GM12878 (cell line): ENCODE results near the gene XPO1.

Experiments used
- CHD2 ChIP-seq: IDR thresholded peaks from 2 replicates; pipeline ENCODE4 v1.6.1; 2011; ENCODE audit warnings: low read depth, low read length, improper control_type of control experiment, borderline replicate concordance
- CREM ChIP-seq: IDR thresholded peaks from 2 replicates; pipeline ENCODE4 v1.6.1; 2014; ENCODE audit warnings: antibody characterized with exemption, low read depth
- EZH2 ChIP-seq: IDR thresholded peaks from 2 replicates; pipeline ENCODE4 v1.6.1; 2012; ENCODE audit warnings: low read depth, mild to moderate bottlenecking, control low read depth, inconsistent platforms, low read length, borderline replicate concordance; ENCODE audit not compliant: control insufficient read depth
- RAD21 ChIP-seq: IDR thresholded peaks from 2 replicates; pipeline ENCODE4 v1.6.1; 2011; ENCODE audit warnings: mild to moderate bottlenecking, low read depth, low read length, moderate library complexity; ENCODE audit not compliant: insufficient read depth
- SMC3 ChIP-seq: IDR thresholded peaks from 2 replicates; pipeline ENCODE4 v1.6.1; 2011; ENCODE audit warnings: low read length, improper control_type of control experiment, borderline replicate concordance
- SUPT20H ChIP-seq: IDR thresholded peaks from 2 replicates; pipeline ENCODE4 v1.6.1; 2011; ENCODE audit warnings: low read depth, mild to moderate bottlenecking, low read length, moderate library complexity, borderline replicate concordance; ENCODE audit not compliant: control insufficient read depth
- SUZ12 ChIP-seq: fragments of 200-600 bp; sonication (generic); IDR thresholded peaks from one replicate; pipeline ENCODE4 v1.6.1; 2018; ENCODE audit warnings: antibody characterized with exemption, mild to moderate bottlenecking; ENCODE audit not compliant: unreplicated experiment
- TAF1 ChIP-seq: IDR thresholded peaks from 2 replicates; pipeline ENCODE4 v1.6.1; 2011; ENCODE audit warnings: mild to moderate bottlenecking, low read depth, low read length, borderline replicate concordance
- TARDBP ChIP-seq: IDR thresholded peaks from 2 replicates; pipeline ENCODE4 v1.6.1; 2016; ENCODE audit warnings: borderline replicate concordance
- ZNF24 ChIP-seq: fragments of 450-650 bp; IDR thresholded peaks from 2 replicates; pipeline ENCODE4 v1.6.1; 2017; ENCODE audit warnings: antibody characterized with exemption, mild to moderate bottlenecking
- TF ChIP-seq, protein P1 (sequence below): fragments of 450-650 bp; IDR thresholded peaks from 2 replicates; pipeline ENCODE4 v1.6.1; 2016; ENCODE audit warnings: mild to moderate bottlenecking
- TF ChIP-seq, protein P2 (sequence below), 3 experiments: IDR thresholded peaks in 2 of 3; conservative IDR thresholded peaks in 1 of 3; 2 replicates each; pipeline ENCODE4 v1.5.1; 2011; ENCODE audit warnings: low read depth in 3 of 3, low read length in 3 of 3, mild to moderate bottlenecking in 3 of 3, control low read depth in 2 of 3, moderate library complexity in 2 of 3, inconsistent platforms in 1 of 3, mixed read lengths in 1 of 3; ENCODE audit not compliant: control insufficient read depth in 2 of 3, insufficient read depth in 1 of 3; ENCODE audit errors: extremely low read depth in 1 of 3
- TF ChIP-seq, protein P3 (sequence below): IDR thresholded peaks from 2 replicates; pipeline ENCODE4 v1.6.1; 2011; ENCODE audit warnings: low read depth, low read length, improper control_type of control experiment, borderline replicate concordance
- TF ChIP-seq, protein P4 (sequence below): IDR thresholded peaks from 2 replicates; pipeline ENCODE4 v1.6.1; 2012; ENCODE audit warnings: low read depth, low read length, improper control_type of control experiment

DNA sequence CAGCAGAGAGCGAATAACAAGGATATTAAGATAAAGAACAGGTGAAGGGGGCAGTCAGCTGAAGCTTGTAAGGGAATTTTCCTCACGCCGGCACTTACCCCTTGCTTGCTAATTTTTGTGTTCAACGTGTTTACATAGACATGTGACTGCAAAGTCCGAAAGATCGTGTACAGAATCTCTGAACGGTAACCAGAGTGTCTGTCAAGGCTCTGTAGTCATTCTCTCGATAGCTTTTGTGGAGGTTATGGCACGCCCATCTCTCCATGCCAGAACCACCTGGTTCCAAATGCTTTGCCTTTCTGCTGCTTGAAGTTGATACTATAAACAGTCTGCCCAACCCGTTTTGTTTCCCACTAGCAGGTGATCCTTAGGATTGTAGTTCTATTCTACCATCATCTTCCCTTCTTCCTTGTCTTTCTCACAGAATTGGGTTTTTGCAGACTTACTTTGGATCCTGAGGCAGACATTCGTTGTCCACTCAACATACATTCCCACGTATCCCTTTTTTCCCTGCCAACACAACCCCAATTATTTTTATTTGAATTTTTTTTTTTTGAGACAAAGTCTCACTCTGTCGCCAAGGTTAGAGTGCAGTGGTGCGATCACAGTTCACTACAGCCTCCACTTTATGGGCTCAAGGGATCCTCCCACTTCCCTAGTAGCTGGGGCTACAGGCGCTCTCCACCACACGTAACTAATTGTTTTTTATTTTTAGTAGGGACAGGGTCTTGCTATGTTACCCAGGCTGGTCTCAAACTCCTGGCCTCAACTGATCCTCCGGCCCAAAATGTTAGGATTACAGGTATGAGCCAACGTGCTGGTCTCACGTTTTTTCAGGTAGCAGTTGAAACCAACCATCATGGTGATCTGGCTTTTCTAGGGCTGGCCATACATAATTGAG, 66.0 kb downstream of the XPO1 start:
- TF ChIP-seq ZNF24 = no peak
- TF ChIP-seq RAD21 = no peak
- TF ChIP-seq, protein P1, sequence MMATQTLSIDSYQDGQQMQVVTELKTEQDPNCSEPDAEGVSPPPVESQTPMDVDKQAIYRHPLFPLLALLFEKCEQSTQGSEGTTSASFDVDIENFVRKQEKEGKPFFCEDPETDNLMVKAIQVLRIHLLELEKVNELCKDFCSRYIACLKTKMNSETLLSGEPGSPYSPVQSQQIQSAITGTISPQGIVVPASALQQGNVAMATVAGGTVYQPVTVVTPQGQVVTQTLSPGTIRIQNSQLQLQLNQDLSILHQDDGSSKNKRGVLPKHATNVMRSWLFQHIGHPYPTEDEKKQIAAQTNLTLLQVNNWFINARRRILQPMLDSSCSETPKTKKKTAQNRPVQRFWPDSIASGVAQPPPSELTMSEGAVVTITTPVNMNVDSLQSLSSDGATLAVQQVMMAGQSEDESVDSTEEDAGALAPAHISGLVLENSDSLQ = peak; percentile 88
- TF ChIP-seq TAF1 = no peak
- TF ChIP-seq, protein P2, sequence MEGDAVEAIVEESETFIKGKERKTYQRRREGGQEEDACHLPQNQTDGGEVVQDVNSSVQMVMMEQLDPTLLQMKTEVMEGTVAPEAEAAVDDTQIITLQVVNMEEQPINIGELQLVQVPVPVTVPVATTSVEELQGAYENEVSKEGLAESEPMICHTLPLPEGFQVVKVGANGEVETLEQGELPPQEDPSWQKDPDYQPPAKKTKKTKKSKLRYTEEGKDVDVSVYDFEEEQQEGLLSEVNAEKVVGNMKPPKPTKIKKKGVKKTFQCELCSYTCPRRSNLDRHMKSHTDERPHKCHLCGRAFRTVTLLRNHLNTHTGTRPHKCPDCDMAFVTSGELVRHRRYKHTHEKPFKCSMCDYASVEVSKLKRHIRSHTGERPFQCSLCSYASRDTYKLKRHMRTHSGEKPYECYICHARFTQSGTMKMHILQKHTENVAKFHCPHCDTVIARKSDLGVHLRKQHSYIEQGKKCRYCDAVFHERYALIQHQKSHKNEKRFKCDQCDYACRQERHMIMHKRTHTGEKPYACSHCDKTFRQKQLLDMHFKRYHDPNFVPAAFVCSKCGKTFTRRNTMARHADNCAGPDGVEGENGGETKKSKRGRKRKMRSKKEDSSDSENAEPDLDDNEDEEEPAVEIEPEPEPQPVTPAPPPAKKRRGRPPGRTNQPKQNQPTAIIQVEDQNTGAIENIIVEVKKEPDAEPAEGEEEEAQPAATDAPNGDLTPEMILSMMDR (IDR thresholded peaks at IDR 0.05 in 2 of 3, conservative IDR thresholded peaks at IDR 0.05 in 1 of 3; ENCODE audit: control insufficient read depth in 2 of 3, extremely low read depth in 1 of 3, insufficient read depth in 1 of 3, low read depth in 3 of 3, low read length in 3 of 3) = no peak
- TF ChIP-seq CHD2 = no peak
- TF ChIP-seq, protein P3, sequence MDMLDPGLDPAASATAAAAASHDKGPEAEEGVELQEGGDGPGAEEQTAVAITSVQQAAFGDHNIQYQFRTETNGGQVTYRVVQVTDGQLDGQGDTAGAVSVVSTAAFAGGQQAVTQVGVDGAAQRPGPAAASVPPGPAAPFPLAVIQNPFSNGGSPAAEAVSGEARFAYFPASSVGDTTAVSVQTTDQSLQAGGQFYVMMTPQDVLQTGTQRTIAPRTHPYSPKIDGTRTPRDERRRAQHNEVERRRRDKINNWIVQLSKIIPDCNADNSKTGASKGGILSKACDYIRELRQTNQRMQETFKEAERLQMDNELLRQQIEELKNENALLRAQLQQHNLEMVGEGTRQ = no peak
- no peak for TF ChIP-seq SUPT20H
- no peak for TF ChIP-seq TARDBP
- TF ChIP-seq, protein P4, sequence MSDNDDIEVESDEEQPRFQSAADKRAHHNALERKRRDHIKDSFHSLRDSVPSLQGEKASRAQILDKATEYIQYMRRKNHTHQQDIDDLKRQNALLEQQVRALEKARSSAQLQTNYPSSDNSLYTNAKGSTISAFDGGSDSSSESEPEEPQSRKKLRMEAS = no peak
- no peak for TF ChIP-seq SMC3
- TF ChIP-seq CREM = no peak
- TF ChIP-seq EZH2 = no peak
- no peak for TF ChIP-seq SUZ12
